Endothelial cell of umbilical vein (primary cell): ENCODE measurements around the gene USF2. TPM values are rescaled to one million over a fixed set of nuclear protein-coding genes. Genes with fewer than 3 reads are reported as not detected.

Source experiments
- BruUV-seq: library from RNA; stranded (reverse); fragments of 400-500 nt; replicated peaks from 2 replicates; lab custom pipeline; 2021; lab: Mats Ljungman, UMichigan
- CTCF ChIA-PET: fragments of 300-600, 350-600 bp; sonication (Branson Sonifier 250); formaldehyde crosslinking; loops from one replicate; lab custom pipeline; 2021; ENCODE audit warnings: antibody characterized with exemption, inconsistent platforms; lab: Charles Lee
- POLR2A ChIA-PET: fragments of 300-600, 350-600 bp; sonication (Branson Sonifier 250); formaldehyde crosslinking; loops from one replicate; lab custom pipeline; 2021; ENCODE audit warnings: antibody characterized with exemption, inconsistent platforms; lab: Charles Lee
- DNase-seq: peaks from one replicate; pipeline ENCODE4 v3.0.0-alpha.2; 2011; ENCODE audit warnings: low read depth, low spot score
- FAIRE-seq: peaks from 2 replicates; lab custom pipeline; 2011; peaks lifted over from hg19 to GRCh38; lab: Jason Lieb, UNC
- H2AFZ ChIP-seq: 2 replicates; pipeline ENCODE4 v1.6.0; 2012; ENCODE audit warnings: low read depth, low read length, control low read depth, inconsistent platforms
- H3K27ac ChIP-seq: 2 replicates; pipeline ENCODE4 v1.5.1; 2011; ENCODE audit warnings: low read depth, mild to moderate bottlenecking, control low read depth, low read length, moderate library complexity; ENCODE audit not compliant: insufficient read depth
- H3K27me3 ChIP-seq, 2 experiments: 2 replicates each; pipeline versions ENCODE4 v1.6.0 to v1.6.1; 2011; ENCODE audit warnings: low read length in 2 of 2, mixed read lengths in 1 of 2; ENCODE audit not compliant: control insufficient read depth in 2 of 2, insufficient read depth in 2 of 2
- H3K36me3 ChIP-seq, 2 experiments: 2 replicates in 1 of 2; 3 replicates in 1 of 2; pipeline ENCODE4 v1.5.1; 2011; ENCODE audit warnings: low read length in 2 of 2, mild to moderate bottlenecking in 1 of 2, moderate library complexity in 1 of 2; ENCODE audit not compliant: control insufficient read depth in 2 of 2, insufficient read depth in 2 of 2; ENCODE audit errors: extremely low read depth in 1 of 2
- H3K4me1 ChIP-seq: 3 replicates; pipeline ENCODE4 v1.5.1; 2011; ENCODE audit warnings: mild to moderate bottlenecking, low read length; ENCODE audit not compliant: control insufficient read depth, insufficient read depth; ENCODE audit errors: extremely low read depth
- H3K4me2 ChIP-seq: 2 replicates; pipeline ENCODE4 v1.6.1; 2011; ENCODE audit warnings: low read length, control low read depth, mixed read lengths; ENCODE audit not compliant: insufficient read depth
- H3K4me3 ChIP-seq, 3 experiments: fragments of 200-600 bp in 1 of 3; sonication (generic), shearing (Covaris generic) in 1 of 3; replicated peaks in 1 of 3; 2 replicates each; pipeline ENCODE4 v1.5.1; 2011 to 2016; ENCODE audit warnings: control low read depth in 3 of 3, low read length in 3 of 3, mild to moderate bottlenecking in 2 of 3, inconsistent platforms in 1 of 3, low read depth in 1 of 3, moderate library complexity in 1 of 3; ENCODE audit not compliant: insufficient read depth in 1 of 3
- H3K79me2 ChIP-seq: 2 replicates; pipeline ENCODE4 v1.6.0; 2012; ENCODE audit warnings: low read length, inconsistent platforms; ENCODE audit not compliant: control insufficient read depth, insufficient read depth
- H3K9ac ChIP-seq: replicated peaks from 2 replicates; pipeline ENCODE3; 2011; ENCODE audit warnings: low read length, control low read depth; ENCODE audit not compliant: insufficient read depth; ENCODE audit errors: extremely low read depth
- H3K9me1 ChIP-seq: replicated peaks from 3 replicates; pipeline ENCODE4 v1.6.0; 2011; ENCODE audit warnings: mild to moderate bottlenecking, low read length; ENCODE audit not compliant: control insufficient read depth, insufficient read depth; ENCODE audit errors: extremely low read depth
- H3K9me3 ChIP-seq: replicated peaks from 2 replicates; pipeline ENCODE4 v1.5.1; 2012; ENCODE audit warnings: low read length, inconsistent platforms; ENCODE audit not compliant: control insufficient read depth, insufficient read depth
- H4K20me1 ChIP-seq: replicated peaks from 2 replicates; pipeline ENCODE3; 2011; ENCODE audit warnings: mild to moderate bottlenecking, low read length; ENCODE audit not compliant: control insufficient read depth, insufficient read depth; ENCODE audit errors: extremely low read depth
- EZH2 ChIP-seq: IDR thresholded peaks from 2 replicates; pipeline ENCODE4 v1.6.1; 2012; ENCODE audit warnings: borderline replicate concordance, low read depth, mild to moderate bottlenecking, moderate library complexity, low read length, inconsistent platforms; ENCODE audit not compliant: severe bottlenecking
- FOS ChIP-seq: IDR thresholded peaks from 2 replicates; pipeline ENCODE4 v1.6.1; 2011; ENCODE audit warnings: mild to moderate bottlenecking, low read length, moderate library complexity, borderline replicate concordance; ENCODE audit not compliant: insufficient read depth
- GATA2 ChIP-seq: IDR thresholded peaks from 2 replicates; pipeline ENCODE4 v1.7.0; 2011; ENCODE audit warnings: low read depth, mild to moderate bottlenecking, moderate library complexity, mixed read lengths, low read length; ENCODE audit not compliant: insufficient read length, insufficient read depth
- JUN ChIP-seq: IDR thresholded peaks from 2 replicates; pipeline ENCODE4 v1.6.1; 2011; ENCODE audit warnings: borderline replicate concordance, low read depth; ENCODE audit not compliant: insufficient read length, insufficient read depth
- MYC ChIP-seq: IDR thresholded peaks from one replicate; pipeline ENCODE4 v1.6.1; 2011; ENCODE audit warnings: mild to moderate bottlenecking, low read depth, low read length
- POLR2A ChIP-seq: IDR thresholded peaks from 2 replicates; pipeline ENCODE4 v1.6.1; 2012; ENCODE audit warnings: low read depth, mild to moderate bottlenecking, control low read depth, low read length
- dilution Hi-C: fragments of 300-500 bp; cut with MboI; formaldehyde crosslinking; loops from one replicate; pipeline ENCODE4 v1.15.0; 2019; ENCODE audit warnings: low sequenced_read_pairs; ENCODE audit not compliant: extremely low pct_ligation_motif_present
- intact Hi-C: fragments of 100-400 bp; cut with micrococcal nuclease; formaldehyde crosslinking; loops from one replicate; pipeline ENCODE4 v1.10.0; 2022
- polyA plus RNA-seq, 4 experiments: library from polyadenylated mRNA; depleted of rRNA in 3 of 4; stranded (reverse) in 3 of 4; unstranded in 1 of 4; fragments of >200 nt; gene quantifications; 2 replicates each; pipeline versions ENCODE4 v1.2.1 to v1.2.3, GENCODE V29; 2011 to 2012; ENCODE audit warnings: missing spikeins in 1 of 4
- total RNA-seq: library from RNA; stranded (reverse); gene quantifications from 2 replicates; pipeline ENCODE4 v1.2.3, GENCODE V29; 2021
- TF ChIP-seq, protein P1 (sequence below), 2 donors: IDR thresholded peaks; 1 replicate in 1 of 2; 2 replicates in 1 of 2; pipeline ENCODE4 v1.5.1; 2011; ENCODE audit warnings: low read length in 2 of 2, mild to moderate bottlenecking in 2 of 2, moderate library complexity in 2 of 2, control low read depth in 1 of 2, inconsistent platforms in 1 of 2, low read depth in 1 of 2; ENCODE audit not compliant: insufficient read depth in 1 of 2; ENCODE audit errors: extremely low read depth in 1 of 2
- TF ChIP-seq, protein P2 (sequence below): IDR thresholded peaks from 2 replicates; pipeline ENCODE4 v1.6.1; 2011; ENCODE audit not compliant: insufficient read depth, insufficient read length

The USF2 gene
- total and polyA plus RNA-seq, 2 donors (not counting 3 experiments of a cell fraction or from before 2014, with no cell fraction given), result 75.0 to 76.8 TPM

DNA sequence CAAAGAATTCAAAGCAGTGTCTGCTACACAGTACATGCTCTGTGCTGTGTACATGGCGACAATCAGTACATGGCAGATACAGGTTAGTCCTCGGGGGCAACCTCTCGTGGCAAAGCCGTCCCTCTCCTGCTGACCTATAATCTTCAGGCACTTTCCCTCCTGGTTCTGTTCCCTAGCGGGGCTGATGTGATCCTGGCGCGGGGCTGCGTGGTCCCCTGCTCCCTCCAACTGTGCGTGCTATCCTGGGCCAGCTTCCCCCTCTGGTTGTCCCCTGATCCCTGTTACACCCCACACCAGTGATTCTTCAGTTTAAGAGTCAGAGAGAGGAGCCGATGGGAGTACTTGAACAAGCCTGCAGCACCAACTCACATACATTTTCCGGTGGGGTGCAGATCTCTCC, 35.3 kb downstream of the USF2 start:
- intact Hi-C loops (no loop called here), dilution Hi-C loops (no loop called here)
- H3K9ac ChIP-seq, result no peak overlapping the region
- H3K4me1 ChIP-seq, result no peaks in the 10 kb centered on the region
- ChIA-PET POLR2A (no interaction called here), CTCF (interaction anchor here (1.0 kb wide), 1 partner anchor 11 kb away, joined by 4 read pairs; no protein-coding TSS in a partner anchor)
- TF ChIP-seq JUN, result no peak
- no peak for TF ChIP-seq FOS
- no peak for TF ChIP-seq MYC
- TF ChIP-seq GATA2, result no peak
- no peaks in the 10 kb centered on the region for H3K27me3 ChIP-seq
- no peaks in the 10 kb centered on the region for H3K9me3 ChIP-seq
- no peaks in the 10 kb centered on the region for H3K79me2 ChIP-seq
- BruUV-seq, result no TSS peak
- H3K4me2 ChIP-seq, result no peak overlapping the region
- no peaks in the 10 kb centered on the region for H3K36me3 ChIP-seq
- FAIRE-seq (no peak), DNase-seq (no peak)
- H3K9me1 ChIP-seq, result no peaks in the 10 kb centered on the region
- H3K27ac ChIP-seq, result no peak overlapping the region
- H3K4me3 ChIP-seq, result no peak overlapping the region
- H2AFZ ChIP-seq, result no peak overlapping the region
- no peaks in the 10 kb centered on the region for H4K20me1 ChIP-seq

DNA sequence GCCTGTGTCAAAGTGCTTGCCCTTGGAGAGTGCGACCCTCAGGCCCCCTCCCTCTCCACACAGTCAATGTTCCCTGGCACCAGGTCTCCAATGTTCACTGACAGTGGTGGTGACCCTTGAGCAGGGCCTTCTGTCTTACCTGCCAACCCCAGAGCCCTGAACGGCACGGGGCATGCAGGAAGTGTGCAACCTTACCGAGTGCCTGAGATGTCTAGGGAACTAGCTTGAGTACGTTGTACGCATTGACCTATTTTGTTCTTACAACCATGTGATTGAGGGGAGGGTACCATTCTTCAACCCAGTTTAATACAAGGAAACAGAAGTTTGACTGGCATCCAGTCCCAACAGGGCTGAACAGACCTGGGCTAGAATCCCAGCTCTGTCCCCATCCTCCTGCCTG, 36.4 kb downstream of the USF2 start:
- Histone ChIP-seq H3K4me1 (no peaks in the 10 kb centered on the region), H3K9me3 (no peaks in the 10 kb centered on the region), H3K9me1 (no peaks in the 10 kb centered on the region), H4K20me1 (no peaks in the 10 kb centered on the region), H3K79me2 (no peaks in the 10 kb centered on the region), H2AFZ (no peak overlapping the region), H3K4me2 (no peak overlapping the region), H3K27ac (no peak overlapping the region), H3K36me3 (no peaks in the 10 kb centered on the region), H3K4me3 (no peak overlapping the region), H3K9ac (no peak overlapping the region), H3K27me3 (no peaks in the 10 kb centered on the region)
- TF ChIP-seq EZH2 (no peak), POLR2A (no peak), MYC (no peak), FOS (no peak), JUN (no peak), GATA2 (no peak)
- TF ChIP-seq, protein P1, sequence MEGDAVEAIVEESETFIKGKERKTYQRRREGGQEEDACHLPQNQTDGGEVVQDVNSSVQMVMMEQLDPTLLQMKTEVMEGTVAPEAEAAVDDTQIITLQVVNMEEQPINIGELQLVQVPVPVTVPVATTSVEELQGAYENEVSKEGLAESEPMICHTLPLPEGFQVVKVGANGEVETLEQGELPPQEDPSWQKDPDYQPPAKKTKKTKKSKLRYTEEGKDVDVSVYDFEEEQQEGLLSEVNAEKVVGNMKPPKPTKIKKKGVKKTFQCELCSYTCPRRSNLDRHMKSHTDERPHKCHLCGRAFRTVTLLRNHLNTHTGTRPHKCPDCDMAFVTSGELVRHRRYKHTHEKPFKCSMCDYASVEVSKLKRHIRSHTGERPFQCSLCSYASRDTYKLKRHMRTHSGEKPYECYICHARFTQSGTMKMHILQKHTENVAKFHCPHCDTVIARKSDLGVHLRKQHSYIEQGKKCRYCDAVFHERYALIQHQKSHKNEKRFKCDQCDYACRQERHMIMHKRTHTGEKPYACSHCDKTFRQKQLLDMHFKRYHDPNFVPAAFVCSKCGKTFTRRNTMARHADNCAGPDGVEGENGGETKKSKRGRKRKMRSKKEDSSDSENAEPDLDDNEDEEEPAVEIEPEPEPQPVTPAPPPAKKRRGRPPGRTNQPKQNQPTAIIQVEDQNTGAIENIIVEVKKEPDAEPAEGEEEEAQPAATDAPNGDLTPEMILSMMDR (IDR thresholded peaks at IDR 0.05; ENCODE audit: extremely low read depth in 1 of 2, insufficient read depth in 1 of 2, low read depth in 1 of 2, low read length in 2 of 2), result no peak
- TF ChIP-seq, protein P2, sequence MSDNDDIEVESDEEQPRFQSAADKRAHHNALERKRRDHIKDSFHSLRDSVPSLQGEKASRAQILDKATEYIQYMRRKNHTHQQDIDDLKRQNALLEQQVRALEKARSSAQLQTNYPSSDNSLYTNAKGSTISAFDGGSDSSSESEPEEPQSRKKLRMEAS, result no peak
- POLR2A ChIA-PET, result no interaction called here
- no TSS peak for BruUV-seq
- FAIRE-seq (no peak), DNase-seq (no peak)
- CTCF ChIA-PET, result interaction anchor here (1.0 to 1.5 kb wide), 2 partner anchors 9 to 190 kb away, joined by 4 to 6 read pairs; no protein-coding TSS in a partner anchor
- dilution Hi-C loops (no loop called here), intact Hi-C loops (no loop called here)
